Measurements from ENCODE around the gene C1orf115.

GRCh38 chr1:220681220-220681880 lies 8.8 kb upstream of the C1orf115 start:
- TF ChIP-seq CTCF (conservative IDR thresholded peaks at IDR 0.05) (no peak), EZH2 (IDR thresholded peaks at IDR 0.05; ENCODE audit: low read depth) (no peak)

Measured in PC-9 (cell line).